HG02763 (cell line): Measurements from ENCODE around the gene LHX6.
A peak's percentile ranks its signal among the peaks of the same experiment; 100 is the strongest.

Source experiments
- ATAC-seq: cut with Tn5 transposase; IDR thresholded peaks from one replicate; pipeline ENCODE4 v1.9.1; 2021; ENCODE audit warnings: mild to moderate bottlenecking, moderate library complexity; ENCODE audit not compliant: unreplicated experiment

Gene LHX6

DNA sequence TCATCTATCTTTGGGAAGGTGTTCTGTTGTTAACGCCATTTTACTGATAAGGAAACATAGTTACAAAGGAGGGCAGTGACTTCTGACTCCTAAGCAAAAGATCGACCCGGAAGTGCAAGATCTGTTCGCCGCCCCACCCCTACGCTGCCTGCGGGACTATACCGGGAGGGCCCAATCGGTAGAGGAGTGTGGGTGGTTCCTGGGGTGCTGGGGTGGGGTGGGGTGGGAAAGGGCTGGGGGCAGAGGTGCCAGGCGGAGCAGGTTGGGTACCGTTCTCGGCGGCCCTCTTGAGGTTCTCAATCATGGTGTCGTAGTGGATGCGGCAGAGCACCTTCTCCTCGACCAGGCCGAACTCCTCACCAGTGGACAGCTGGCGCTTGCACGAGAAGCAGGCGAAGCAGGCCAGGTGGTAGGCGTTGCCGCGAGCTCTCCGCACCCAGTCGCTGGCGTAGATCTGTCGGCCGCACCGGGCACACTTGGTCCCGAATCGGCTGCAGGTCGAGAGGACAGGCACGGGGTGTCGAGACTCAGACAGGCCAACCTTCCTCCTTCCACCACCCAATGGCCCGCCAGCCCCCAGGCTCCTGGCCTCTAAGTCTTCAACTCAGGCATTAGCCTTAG lies 11.8 kb downstream of the LHX6 start:
- no peak for ATAC-seq

DNA sequence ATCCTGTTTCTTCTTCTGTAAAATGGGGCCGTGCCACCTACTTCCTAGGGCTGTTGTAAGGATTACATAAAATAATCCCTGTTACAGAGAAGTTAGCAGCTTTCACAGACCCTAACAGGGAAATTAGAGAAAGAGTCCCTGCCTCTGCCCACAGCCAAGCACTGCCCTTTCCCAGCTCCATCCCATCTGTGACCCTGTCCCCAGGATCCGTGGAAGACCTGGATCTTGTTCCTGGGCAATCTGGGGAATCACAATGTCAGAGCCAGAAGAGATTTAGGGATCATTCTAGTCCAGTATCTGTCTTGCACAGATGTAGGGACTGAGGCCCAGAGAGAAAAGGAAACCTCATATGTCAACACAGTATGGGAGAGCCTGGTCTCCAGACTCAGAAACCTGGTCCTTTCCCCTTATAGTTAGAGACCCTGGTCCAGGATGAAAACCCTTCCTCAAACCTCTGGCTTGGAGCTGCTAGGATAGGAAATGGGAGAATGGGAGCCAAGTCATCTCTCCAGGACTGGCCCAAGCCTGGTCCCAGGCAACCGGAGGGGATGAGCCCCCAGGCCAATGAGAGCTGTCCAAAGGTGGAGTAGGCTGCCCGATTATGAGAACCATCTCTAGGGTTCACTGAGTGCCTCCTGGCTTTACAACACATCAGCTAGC lies 12.5 kb downstream of the LHX6 start:
- no peak for ATAC-seq

DNA sequence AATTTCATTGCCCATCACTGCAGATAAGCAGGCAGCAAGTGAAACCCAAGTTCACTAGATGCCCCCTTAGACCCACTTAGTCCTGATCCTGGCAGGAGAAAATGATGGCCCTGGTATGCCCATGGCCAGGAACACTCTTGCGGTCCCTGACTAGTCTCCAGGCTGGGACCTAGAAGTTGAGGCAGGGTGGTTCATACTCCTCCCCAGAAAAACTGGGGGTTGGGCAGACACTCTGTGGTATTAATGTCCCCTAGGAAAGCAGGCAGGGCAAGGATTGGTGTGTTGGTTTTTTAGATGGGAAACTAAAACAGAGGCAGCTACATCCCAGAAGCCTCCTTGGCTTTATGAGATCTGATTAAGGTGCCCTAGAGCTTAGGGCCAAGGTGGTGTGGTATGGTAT lies 13.1 kb downstream of the LHX6 start:
- no peak for ATAC-seq

DNA sequence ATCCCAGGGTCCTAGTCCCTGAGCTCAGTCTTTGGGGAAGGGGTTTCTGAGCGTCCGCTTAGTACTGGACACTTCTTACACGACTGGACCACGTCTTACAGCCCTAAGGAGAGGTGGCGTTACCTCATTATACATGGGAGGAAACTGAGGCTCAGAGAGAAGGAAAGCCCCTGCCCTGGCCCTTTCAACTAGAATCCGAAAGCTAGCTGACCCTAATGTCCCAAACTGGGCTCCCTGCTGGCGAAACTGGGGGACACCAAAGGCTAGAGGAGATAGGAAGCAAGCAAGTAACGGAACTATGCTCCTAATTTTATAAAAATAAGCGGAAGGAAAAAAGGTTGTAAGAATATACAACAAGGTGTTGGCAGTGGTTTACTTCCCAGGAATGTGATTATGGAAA lies 14.2 kb downstream of the LHX6 start:
- no peak for ATAC-seq

DNA sequence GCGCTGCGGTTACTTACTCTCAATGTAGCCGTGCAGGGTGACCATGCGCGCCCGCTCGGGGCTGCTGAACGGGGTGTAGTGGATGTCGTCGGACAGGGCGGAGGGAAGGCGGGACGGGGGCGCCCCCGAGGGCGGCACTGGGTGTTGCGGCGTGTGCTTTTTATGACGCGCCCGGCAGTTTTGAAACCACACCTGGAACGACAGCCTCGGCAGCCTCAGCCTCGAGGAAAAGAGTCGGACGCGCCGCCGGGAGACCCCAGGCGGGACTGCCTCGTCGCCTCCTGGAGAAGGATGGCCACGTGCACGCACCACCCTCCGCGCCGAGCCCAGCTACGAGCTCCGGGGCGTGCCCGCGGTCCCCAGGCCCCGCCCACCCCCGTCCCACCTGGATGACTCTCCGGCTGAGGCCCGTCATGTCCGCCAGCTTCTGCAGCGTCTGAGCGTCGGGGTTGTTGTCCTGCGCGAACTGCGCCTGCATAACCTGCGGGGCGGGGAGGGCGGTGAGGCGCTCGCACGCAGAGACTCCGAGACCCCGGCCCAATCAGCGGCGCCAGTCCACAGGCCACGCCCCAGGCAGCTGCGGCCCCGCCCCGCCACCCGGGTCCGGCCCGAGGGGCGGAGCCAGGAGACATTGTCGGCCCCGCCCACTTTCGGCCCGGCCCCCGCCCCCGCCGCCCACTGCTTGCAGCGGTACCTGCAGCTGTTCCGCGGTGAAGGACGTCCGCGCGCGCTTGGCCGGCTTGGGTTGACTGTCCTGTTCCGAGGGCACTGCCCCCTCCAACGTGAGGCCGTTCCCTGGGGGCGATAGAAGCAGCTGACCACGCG lies 15.0 kb downstream of the LHX6 start:
- peak; percentile 42 for ATAC-seq

DNA sequence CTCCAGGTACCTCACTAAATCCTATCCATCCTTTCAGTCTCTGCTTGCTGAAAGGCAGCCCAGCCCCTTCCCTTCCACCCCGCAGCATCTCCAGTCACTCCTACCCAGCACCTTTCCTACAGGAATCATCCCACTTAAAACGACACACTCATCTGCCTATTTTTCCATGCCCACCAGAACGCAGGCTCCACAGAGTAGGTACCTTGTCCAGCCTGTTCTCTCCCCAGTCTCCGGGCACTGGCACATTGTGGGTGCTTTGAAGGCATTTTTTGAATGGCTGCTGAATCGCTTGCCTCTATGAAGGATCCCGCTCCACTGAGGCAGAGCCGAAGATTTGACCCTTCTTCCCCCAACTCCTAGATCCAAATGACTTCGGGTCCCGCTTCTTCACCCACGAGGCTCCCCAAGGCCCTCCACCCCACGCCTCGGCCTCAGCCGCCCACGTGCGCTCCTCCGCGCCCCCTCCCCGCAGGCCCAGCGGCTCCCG lies 15.6 kb downstream of the LHX6 start:
- ATAC-seq, result no peak

DNA sequence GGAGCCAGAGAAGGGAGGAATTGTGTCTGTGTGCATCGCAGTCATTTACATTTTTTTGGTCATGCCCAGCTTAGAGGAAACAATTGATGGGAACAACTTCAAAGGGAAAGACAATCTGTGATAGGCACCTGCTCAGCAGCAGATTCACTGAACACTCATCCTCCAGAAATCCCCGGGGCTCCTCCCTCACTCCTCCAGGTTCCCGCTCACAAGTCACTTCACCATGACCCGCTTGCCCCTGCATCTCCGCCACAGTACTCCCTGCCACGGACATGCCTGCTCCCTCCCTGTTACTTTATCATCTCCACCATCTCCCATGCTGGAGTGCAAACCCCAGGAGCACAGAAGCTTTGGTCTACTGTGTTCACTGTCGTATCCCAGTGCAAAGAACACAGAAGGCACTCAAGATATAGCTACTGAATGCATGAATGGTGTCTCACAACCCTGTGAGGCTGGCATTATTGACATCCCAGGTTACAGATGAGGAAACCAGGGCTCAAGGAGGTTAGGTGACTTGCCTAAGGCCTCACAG lies 16.2 kb downstream of the LHX6 start:
- no peak for ATAC-seq

DNA sequence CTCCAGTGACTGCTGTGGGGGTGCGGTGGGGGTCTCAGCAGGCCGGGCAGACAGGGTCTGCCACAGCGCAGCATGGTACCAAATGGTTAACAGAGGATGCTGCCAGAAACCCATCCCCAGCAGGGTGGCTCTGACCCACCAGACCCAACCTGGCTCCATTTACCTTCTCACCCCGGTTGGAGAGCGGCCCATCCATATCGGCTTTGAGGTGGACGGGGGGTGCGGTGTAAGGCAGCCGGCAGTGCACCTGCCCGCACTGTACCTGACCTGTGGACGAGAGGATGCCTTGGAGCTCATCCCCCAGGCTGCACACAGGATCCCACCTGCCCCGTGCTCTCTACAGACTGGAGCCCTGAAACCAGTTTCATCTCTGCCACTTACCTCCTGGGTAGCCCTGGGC lies 19.3 kb downstream of the LHX6 start:
- ATAC-seq, result no peak

DNA sequence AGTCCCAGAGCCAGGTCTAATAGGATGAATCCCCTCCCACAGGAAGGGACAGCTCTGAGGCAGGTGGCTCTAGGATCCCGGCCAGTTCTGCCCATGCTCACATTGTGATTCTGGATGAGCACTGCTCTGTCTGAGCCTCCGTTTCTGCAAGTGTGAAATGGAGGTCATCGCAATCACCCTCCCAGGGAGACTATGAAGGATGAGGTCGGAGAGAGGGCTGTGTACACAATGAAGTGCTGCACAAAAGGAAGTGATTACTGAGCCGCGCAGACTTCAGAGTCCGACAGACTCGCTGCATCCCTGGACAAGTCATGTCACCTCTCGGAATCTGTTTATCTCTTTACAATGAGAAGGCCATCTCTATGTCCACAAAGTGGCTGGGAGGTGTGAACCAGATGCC lies 21.7 kb downstream of the LHX6 start:
- no peak for ATAC-seq

DNA sequence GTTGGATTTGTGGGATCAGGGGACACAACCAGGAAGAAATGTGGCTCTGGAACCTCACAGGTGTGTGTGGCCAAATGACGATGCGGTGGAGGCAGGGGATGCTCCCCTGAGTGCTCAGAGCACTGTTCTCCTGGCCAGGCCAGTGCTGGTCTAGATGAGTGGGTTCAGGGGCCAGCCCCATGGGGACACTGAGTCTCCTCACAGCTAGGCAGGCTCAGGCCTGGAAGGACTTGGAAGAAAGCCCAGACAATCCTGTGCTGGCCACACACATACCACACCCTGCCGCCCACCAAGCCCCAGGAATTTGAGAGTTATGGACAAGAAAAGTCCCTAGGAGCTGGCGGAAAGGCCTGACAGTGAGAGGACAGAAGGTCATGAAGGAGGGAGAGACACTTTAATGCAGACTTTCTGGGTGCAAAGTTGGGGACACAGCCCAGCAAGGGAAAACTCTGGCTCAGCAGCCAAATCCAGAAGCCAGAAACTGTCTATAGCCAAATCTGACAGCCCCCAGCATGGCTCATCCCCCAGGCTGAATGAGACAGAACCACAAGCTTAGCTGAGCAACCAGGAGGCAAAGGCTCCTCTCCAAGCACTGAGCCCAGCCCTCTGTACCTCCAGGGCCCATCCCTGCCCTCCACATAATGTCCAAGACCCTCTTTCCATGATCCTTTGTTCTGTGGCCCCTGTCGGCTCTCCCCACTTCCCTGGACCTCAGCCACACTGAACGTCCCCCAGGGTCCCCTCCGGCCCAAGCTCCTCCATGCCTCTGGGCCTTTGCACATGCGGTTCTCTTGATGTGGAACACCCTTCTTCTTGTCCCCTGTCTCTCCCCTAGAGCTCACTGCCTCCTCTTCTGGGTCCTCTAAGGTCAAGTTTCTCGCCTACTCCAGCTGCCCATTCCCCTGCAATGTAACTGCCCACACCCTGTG lies 22.4 kb downstream of the LHX6 start:
- ATAC-seq, result no peak

DNA sequence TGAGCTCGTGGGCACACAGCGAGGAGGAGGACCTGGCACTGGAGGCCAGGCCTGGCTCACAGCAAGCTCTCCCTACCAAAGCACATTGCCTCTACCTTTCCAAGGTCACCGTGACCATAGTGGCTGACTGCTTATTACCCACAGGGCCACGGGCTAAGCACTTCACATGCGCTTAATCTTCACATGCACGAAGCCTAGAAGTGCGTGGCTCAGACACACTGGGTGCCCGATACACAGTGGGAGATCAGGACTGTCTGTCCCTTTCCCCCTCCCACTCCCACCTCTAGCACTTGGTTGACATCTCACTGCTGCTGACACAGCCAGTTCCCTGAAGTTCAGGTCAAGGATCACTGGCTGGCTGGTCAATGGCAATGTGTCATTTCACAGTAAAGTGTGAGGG lies 23.6 kb downstream of the LHX6 start:
- no peak for ATAC-seq

DNA sequence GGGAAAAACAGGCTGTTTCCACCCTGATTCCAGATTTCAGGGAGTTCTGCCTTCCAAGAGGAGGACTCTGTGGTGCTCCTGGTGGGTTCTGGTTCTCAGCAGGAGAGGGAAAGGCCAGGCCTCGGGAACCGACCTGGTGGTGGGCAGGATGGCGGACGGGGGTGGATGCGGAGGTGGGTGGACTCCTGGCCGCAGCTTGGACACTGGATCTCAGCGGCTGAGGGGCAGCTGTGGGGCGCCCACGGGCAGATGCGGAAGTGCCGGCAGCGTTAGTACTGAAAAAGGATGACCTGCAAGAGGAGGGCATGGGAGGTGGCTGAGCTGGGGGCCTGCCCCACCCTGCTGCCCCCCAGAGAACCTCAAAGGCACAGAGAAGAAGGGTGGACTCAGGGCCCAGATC lies 24.3 kb downstream of the LHX6 start:
- no peak for ATAC-seq

DNA sequence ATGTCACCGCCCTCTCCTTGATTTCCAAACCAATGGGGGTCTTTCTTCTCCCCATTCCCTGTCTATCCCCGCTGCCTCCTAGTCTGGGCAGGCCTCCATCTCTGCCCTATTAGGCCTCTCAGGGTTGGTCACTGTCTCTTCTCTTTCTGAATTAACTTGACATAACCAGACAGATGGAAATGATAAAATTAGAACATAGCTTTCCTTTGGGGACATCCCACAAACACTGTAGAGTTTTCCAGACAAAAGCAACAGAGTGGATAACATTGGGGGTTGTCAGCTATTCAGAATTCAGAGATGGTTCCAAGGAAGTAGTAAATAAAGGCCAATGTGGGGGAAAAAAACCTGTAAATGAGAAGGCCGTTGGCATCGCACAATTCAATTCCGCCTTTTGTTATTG lies 24.7 kb downstream of the LHX6 start:
- ATAC-seq, result no peak

DNA sequence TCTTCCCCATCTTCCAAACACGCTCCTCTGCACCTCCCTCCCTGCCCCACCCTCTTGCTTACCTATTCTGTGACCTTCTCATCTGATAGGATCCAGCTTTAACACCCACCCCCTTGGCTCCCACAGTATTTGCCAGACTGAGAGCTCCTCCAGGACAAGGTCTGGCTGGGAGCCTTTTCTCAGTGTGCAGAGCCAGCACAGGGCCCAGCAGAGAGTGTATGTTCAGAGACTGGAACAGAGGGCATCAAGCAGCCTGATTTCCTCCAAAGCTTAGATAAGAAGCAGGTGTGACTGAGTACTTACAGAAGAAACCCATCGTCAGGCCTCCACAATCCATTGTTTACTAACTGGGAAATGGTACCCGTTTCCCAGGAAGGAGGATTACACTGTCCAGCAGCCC lies 26.6 kb downstream of the LHX6 start:
- ATAC-seq, result no peak

DNA sequence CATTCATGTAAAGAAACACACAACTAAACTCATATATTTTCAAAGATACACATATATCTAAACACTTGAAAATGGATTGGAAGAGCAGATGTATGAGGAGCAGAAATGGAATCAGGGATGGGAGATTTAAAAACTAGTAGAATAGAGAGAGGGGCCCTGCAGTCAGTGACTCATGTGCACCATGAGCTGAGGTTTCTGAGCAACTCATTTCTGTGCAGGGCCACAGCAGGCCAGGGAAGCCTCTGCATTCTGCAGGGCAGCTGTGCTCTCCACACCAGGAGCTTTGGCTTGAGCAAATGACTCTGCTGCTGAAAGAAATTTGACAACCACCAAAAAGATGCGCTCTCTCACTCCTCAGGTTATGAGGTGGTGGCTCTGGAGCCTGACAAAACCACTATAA lies 27.1 kb downstream of the LHX6 start:
- ATAC-seq, result no peak

DNA sequence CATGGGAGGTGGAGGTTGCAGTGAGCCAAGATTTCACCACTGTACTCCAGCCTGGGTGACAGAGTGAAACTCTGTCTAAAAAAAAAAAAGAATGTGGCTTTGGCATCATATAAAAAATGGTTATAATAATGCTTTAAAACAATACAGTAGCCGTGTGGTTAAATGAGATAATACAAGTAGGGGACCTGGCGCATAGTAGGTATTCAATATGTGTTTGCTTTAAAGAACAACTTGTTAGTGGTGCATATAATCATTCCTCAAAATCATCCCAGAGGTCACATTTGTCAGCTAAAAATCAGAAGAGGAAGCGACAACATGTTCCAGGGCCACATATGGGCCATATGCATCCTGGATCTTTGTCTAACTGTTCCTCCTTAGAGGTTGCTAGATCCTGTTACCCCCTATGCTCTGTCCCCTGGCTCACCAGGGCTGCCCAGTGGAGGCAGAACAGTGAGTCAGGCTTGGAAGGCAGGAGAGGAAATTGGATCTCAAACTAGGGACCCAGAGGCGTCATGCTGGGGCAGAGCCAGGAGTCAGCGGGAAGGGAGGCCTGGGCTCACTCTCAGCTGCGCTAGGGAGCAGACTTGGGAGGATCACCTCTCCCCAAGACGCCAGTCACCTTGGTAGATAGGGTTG lies 27.7 kb downstream of the LHX6 start:
- ATAC-seq, result no peak

DNA sequence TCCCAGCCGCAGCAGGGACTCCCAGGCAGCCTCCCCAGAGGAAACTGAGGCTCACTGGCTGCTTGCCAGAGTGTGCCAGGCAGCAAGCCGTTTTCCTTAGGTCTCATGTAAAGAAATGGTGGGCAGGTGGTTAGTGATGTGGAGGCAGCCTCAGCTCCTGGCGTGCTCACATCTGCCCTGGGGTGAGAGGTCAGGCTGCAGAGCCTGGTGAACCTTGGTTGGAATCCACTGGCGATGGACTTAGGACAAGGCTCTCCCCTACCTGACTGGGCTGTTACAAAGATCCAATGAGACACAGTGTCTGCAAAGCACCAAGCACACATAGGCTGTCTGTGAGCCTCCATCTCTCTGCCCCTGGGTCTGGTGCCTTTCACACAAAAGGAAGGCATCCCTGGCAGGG lies 30.9 kb downstream of the LHX6 start:
- no peak for ATAC-seq

DNA sequence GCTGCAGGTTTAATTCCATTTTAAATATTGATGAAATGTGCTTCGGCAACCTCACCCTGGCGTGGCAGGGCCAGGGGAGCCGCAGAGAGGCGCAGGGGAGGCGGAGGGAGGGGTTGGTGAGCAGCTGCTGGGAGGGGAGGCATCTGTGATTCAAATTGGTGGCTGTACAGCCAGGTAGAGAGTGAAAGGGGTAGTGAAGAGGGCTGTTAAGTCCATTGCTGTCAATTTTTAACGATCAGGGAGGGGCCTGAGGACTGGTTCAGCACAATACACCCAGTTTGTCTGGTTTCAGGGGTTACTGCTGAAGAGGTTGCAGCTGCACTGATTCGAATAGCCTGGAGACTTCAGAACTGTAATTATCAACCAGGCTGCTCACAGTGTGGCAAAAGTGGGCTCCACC lies 31.3 kb downstream of the LHX6 start:
- ATAC-seq, result no peak

DNA sequence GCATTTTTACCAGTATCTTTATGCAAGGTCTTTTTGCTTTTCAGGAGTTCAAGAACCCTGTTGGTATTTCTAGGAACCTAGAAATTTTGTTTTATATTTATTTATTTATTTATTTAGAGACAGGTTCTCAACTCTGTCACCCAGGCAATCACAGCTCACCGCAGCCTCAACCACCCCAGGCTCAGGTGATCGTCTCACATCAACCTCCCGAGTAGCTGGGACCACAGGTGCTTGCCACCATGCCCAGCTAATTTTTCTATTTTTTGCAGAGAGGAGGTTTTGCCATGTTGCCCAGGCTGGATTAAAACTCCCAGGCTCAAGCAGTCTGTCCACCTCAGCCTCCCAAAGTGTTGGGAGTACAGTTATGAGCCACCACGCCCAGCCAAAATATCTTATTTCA lies 32.9 kb downstream of the LHX6 start:
- ATAC-seq, result no peak

DNA sequence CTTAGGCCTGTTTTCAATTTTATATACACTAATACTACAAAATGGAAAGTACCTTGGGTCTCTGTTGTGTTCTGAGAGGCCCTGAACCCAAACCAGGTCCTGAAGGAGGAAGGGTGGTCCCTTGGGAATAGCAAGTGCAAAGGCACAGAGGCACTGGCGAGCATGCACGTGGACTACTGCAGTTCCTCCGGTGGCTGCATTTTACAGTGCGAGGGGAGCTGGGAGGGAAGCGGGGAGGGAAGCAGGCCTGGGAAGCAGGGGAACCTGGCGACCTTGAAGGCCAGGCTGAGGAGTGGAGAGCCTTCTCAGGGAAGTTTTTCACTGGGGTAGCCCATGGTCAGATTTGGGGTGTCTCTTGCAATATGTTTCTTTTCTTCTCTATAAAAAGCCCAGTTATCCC lies 35.1 kb downstream of the LHX6 start:
- ATAC-seq, result no peak
